Urothelium cell line (cell line): ENCODE results near the gene GRAMD4.
"Not testable (repeated sequence)": the region's sequence is repeated elsewhere in the genome, so short reads cannot be mapped to it uniquely, and the experiment has no call there.

Experiments used
- DNase-seq: peaks from one replicate; pipeline ENCODE4 v3.0.0; 2011; ENCODE audit warnings: low spot score, mixed read lengths
- FAIRE-seq: peaks from 2 replicates; lab custom pipeline; 2011; peaks lifted over from hg19 to GRCh38; lab: Jason Lieb, UNC

The GRAMD4 gene

DNA sequence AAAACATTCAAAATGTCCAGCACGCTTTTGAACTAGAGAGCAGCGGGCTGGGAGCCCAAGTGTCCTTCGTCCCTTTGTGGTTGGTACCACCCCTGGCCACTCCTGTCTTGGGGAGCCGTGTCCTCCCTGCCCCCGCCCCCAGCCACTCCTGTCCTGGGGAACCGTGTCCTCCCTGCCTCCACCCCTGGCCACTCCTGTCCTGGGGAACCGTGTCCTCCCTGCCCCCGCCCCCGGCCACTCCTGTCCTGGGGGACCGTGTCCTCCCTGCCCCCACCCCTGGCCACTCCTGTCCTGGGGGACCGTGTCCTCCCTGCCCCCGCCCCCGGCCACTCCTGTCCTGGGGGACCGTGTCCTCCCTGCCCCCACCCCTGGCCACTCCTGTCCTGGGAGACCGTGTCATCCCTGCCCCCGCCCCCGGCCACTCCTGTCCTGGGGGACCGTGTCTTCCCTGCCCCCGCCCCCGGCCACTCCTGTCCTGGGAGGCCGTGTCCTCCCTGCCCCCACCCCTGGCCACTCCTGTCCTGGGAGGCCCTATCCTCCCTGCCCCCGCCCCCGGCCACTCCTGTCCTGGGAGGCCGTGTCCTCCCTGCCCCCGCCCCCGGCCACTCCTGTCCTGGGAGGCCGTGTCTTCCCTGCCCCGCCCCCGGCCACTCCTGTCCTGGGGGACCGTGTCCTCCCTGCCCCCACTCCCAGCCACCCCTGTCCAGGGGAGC lies 14.9 kb downstream of the GRAMD4 start:
- peak; percentile 83 for FAIRE-seq
- DNase-seq = not testable (repeated sequence)

DNA sequence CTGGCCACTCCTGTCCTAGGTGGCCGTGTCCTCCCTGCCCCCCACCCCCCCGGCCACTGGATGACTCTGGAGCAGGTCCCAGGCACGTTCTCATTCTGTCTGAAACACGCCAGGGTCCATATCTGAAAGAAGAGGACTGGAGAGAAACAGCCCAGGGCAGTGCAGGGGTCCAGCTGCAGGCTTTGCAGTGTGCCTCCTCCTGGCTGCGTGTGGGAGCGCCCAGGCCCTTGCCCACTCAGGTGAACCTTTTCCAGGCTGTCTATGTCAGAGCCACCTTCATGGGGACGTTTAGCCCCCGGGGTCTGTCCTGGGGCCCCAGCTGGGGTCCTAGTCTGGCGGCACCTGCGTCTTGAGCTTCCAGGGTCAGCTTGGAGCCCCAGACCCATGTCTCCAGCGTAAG lies 15.6 kb downstream of the GRAMD4 start:
- FAIRE-seq = no peak
- no peak for DNase-seq

DNA sequence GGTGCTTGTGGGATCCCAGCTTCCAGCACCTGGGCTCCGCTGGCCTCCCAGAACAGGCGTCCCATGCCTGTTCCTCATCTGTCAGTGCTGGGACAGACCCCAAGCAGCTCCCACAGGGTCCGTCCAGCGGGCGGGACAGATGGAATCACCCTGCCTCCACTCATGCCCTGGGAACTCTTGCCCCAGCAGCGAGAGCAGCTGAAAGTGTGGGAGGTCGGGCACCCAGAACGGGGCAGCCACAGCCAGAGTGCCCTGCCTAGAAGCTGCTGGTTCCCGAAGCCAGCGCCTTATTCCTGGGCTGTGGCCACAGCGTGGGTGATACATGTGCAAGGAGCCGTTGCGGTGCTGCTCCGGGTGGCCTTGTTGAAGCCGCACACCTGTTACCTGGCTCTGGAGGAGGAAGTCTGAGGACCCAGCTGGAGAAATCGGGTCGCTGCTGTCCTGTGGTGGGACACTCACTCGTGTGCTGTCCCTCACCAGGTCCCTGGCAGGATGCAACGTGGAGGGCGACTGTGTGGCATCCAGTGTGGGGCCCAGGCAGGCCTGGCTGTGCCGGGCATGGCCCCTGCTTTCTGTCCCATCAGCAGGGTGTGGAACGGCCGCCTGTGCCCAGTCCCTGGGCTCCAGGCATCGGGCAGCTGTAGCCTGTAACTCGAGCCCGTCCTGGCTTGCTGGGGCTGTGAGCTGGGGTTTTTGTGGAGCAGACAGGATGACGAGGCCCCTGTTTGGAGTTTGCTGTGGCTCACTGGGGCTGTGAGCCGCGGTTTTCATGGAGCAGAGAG lies 16.2 kb downstream of the GRAMD4 start:
- no peak for FAIRE-seq
- DNase-seq = no peak

DNA sequence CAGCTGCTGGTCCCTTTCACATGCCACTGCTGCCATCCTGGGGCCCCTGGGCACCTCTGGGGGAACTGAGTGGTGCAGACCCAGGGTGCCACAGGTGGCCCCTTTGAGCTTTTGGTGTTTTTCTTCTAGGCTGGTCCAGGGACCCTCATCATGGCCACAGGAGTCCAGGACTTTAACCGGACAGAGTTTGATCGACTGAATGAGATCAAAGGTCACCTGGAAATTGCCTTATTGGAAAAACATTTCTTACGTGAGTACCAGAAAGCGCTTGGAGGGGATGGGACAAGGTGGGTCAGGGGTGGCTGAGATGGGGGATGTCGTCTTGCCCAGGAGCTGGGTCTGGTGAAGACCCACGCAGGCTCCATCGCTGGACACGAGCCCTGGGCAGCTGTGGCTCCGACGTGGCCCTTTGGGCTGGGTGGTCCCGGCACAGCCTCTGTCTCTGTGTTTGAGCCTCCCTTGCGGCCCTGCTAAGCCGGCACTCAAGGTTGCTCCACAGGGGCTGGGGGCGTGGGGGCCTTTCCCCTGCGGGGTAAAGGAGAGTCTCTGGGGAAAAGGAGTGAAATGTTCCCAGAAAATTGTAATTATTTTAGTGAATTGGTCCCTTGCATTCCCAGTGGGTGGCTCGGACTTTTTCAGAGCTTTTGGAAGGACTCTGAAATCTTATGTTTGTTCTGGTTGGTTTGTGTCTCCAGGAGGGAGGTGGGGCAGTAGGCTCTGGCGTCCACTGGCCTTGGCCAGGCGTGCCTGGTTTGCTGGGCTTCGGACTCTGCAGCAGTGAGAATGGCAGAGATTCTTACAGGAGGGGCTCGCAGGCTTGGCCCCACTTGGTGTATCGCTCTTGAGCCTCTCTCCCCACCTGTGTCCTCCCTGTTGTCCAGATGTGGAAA lies 17.8 kb downstream of the GRAMD4 start:
- FAIRE-seq = no peak
- DNase-seq = no peak

DNA sequence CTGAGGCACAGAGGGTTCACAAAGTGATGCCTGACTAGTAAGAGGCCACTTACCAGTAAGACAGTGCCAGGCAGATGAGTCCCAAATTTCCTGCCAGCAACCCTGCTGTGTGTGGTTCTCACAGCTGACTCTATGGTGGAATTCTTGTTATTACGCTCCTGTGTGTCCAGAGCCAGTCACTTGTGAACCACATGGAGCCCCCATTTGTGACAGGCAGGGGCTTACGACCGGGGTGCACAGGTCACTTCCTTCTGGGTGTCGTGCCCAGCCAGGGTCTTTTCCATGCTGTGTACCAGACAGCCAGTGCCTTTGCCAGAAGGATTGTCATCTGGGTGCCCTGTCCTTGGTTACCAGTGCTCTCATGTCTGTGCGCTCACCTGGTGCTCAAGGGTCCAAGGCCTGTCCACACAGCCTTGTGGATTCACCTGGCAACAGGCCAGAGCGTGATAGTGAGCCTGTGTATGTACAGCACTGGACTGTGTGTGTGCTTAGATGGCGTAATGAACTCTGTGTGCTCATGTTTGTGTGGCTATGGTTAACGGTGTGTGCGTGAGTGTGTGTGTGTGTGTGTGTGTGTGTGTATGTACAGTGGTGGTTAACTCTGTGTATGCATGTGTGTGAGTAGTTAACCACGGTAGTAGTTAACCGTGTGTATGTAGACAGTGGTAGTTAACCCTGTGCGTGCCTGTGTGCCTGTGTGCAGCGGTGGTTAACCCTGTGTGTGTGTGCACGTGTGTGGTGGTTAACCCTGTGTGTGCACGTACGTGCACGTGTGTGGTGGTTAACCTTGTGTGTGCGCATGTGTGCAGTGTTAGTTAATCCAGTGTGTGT lies 18.6 kb downstream of the GRAMD4 start:
- DNase-seq (no peak), FAIRE-seq (peak; percentile 95)

DNA sequence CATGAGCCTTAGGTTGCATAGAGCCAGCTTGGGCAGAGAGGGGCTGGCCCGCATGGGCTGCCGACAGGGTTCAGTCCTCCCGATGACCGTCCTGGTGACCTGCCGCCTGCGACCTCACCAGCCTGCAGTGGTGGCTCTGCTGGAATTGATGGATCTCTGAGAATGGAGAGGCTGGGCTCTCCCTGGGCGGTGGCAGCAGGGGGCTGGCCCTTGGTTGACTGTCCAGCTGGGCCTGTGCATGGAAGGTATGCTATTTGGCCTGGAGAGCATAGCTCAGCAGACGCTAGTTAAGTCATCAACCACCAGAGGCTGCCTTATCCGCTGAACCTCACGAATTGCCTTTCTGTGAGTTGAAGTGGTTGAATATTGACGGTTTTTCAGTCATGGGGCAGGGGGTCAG lies 19.7 kb downstream of the GRAMD4 start:
- DNase-seq (no peak), FAIRE-seq (no peak)

DNA sequence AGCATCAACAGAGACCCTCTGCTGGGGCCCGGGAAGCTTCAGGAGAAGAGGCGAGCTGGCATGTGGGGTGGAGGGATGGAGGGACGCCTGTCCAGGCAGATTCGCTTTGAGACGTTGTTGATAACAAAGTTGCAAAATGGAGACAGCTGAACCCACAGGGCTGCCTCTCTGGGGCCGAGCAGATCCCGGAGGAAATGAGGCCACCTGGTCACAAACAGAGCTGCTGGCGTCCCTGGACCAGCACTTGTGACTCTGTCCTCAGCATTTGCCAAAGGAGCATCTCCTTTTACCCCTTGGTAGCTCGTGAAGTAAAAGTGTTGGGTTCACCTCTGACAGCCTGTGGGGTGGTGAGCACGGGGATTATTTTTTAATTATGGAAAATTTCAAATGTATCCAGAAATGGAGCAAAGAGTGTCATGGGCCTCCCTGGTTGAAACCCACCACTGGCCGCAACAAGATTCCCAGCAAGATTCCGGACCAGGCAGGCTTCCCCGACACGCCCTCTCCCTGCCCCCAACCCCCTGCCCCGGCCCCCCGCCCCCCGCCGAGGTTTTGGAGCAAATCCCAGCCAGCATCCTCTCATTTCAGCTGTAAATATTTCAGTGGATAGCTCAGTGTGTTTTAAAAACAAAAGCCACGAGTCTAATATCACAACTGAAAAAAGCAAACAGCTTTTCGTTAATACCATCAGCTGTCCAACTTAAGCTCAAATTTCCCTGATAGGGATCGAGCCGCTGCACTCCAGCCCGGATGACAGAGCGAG lies 20.3 kb downstream of the GRAMD4 start:
- DNase-seq = no peak
- FAIRE-seq = no peak

DNA sequence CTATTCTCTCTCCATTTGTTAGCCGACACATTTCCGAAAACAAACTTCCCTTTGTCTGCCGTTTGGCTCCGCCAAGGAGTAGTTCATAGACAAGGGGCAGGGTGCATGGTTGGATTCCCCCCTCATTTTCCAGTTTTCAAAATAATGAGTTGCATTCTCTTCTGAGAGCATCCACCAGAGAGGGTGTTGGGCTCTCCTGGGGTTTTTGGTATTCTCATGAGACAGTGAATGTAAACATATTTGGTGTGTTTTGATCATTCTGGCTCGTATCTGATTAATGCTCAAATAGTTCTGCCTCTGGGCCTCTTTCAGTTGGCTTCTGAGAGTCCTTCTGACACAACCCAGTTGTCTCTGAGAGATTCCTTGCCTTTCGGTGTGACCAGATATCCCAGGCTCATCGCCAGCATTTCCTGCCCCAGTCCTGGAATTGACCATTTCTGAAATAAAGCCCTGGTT lies 21.7 kb downstream of the GRAMD4 start:
- FAIRE-seq (no peak), DNase-seq (no peak)

DNA sequence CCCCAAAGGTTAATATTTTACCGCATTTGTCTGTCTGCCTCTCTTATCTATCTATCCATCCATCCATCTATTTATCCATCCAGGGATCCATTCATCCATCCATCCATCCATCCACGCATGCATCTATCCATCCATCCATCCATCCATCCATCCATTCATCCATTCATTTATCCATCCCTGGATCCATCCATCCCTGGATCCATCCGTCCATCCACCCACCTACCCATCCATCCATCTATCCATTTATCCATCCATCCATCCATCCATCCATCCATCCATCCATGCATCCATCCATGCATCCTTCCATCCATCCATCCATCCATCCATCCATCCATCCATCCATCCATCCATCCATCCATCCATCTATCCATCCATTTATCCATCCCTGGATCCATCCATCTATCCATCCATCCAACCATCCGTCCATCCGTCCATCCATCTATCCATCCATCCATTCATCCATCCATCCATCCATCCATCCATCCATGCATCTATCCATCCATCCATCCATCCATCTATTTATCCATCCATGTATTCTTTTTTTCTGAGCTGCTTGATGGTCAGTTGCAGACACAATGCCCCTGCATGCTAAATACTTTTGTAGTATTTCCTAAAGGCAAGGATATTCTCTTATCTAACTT lies 22.8 kb downstream of the GRAMD4 start:
- peak; percentile 94 for FAIRE-seq

DNA sequence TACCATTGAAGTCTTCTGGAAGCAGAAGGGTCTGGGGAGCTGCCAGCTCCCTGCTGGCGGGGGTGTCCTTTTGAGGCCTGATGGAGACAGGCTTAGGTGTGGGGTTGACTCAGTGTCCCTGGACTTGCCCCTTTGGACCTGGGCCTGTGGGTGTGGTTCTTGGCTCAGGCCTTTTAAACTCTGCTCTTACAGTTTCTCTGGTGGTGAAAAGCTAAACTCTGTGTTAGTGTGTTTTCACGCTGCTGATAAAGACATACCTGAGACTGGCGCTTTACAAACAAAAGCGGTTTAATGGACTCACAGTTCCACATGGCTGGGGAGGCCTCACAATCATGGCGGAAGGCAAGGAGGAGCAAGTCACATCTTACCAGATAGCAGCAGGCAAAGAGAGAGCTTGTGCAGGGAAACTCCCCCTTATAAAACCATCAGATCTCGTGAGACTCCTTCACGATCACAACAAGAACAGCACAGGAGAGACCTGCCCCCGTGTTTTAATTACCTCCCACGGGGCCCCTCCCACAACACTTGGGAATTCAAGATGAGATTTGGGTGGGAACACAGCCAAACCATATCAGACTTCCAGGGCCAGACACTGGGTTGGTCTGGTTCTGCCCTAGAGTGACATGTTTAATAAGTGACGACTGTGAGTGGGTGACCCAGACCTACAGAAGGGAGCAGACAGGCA lies 26.5 kb downstream of the GRAMD4 start:
- DNase-seq (no peak), FAIRE-seq (no peak)

More for the DNA sequence above, 22.8 kb downstream of the GRAMD4 start:
- not testable (repeated sequence) for DNase-seq

DNA sequence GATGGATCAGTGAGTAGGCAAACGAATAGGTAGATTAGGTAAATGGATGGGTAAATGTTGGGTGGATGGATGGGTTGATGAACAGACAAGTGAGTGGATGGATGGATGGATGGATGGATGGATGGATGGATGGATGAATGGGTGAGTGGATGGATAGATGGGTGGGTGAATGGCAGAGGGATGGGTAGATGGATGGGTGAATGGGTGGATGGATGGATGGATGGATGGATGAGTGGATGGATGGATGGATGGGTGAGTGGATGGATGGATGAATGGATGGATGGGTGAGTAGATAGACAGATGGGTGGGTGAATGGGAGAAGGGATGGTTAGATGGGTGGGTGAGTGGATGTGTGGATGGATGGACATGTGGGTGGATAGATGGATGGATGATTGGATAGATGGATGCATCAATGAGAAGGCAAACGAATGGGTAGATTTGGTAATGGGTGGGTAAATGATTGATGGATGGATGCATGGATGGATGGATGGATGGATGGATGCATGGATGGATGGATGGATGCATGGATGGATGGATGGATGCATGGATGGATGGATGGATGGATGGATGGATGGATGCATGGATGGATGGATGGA lies 28.1 kb downstream of the GRAMD4 start:
- peak; percentile 53 for FAIRE-seq
- not testable (repeated sequence) for DNase-seq

DNA sequence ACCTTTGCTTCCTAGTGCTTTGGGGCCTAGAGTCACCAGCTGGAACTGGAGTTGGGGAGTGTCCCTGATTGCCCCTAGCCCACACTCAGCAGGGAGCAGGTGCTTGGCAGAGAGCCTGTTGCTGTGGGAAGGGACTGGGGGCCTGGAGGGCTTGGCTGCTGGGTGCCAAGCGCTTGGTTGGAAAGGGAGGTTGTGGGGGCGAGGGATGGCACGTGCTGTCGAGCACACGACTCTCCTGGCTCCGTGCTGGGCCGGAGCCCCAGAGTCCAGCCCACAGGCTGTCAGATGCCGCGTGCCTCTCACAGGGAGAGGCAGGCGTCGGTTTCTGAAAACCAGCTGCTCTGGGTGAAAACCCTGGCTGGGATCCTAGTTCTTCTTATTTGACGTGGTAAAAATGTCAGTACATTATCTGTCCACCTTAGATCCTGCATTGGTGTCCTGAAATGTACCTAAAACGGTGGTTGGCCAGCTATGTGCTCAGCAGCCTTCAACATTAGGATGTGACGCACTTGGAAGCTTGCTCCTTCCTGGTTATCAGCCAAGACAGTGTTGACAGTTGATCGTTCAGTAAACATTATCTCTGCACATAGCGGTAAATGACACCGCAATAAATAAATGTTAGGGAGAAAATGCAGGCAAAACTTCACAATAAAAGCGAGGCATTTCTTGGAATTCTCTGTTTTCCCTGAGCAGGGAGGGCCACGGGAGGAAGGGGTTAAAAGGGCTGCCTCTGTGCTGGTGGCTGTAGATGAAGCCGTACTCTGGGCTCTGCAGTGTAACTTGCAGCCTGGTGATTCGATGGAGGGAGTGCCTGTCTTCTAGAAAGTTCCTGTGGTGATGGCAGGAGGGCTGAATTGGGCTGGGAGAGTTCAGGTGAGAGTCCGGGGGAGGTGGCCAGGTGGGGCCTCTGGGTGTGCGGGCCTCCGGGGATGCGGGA lies 29.2 kb downstream of the GRAMD4 start:
- no peak for FAIRE-seq

DNA sequence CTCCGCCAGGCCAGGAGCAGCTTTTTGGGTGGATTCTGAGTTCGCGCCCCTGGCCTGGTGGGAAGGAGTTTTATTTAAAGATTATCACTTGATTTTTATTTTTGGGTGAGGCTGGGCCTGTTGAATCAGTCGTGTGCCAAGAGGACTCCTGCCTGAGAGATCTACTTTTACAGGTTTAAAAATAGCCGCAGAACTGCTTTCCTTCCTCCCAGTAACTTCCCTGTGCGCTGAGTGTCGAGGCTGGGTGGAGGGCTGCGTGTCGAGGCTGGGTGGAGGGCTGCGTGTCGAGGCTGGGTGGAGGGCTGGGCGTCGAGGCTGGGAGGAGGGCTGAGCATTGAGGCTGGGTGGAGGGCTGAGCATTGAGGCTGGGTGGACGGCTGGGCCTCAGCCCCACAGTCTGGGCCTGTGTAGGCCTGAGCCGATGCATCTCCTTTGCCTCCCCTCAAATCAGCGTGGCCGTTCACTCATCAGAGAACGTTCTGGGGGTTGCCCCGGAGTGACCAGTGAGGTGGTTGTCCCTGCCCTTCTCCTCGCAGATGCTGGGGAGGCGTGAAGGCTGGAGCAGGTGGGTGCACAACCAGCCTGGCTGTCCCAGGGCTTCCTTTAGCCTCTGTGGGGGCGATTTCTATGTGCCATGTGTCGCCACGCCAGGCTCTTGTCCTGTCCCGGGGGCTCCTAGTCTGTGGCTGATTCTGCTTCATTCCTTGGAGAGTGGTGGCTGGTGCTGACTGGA lies 30.1 kb downstream of the GRAMD4 start:
- no peak for DNase-seq
- peak; percentile 62 for FAIRE-seq

More for the DNA sequence above, 29.2 kb downstream of the GRAMD4 start:
- DNase-seq = no peak

DNA sequence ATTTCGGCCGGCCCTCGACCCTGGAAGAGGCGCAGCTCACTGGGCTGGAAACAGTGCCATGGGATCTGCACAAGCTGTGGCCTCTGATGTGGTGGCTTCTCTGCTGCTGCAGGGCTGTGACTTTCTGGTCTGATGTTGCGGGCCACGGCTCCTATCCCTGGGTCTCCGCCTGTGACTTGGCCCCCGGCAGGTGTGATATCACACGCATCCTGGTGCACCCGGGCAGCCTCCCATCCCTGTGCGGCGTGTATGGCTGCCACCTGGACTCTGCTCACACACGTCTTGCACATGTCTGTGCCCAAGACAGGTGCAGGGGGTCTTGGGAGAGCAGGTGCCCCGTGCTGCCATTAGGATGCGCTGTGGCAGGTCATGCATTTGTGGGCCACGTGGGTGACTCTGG lies 31.1 kb downstream of the GRAMD4 start:
- no peak for FAIRE-seq
- no peak for DNase-seq

DNA sequence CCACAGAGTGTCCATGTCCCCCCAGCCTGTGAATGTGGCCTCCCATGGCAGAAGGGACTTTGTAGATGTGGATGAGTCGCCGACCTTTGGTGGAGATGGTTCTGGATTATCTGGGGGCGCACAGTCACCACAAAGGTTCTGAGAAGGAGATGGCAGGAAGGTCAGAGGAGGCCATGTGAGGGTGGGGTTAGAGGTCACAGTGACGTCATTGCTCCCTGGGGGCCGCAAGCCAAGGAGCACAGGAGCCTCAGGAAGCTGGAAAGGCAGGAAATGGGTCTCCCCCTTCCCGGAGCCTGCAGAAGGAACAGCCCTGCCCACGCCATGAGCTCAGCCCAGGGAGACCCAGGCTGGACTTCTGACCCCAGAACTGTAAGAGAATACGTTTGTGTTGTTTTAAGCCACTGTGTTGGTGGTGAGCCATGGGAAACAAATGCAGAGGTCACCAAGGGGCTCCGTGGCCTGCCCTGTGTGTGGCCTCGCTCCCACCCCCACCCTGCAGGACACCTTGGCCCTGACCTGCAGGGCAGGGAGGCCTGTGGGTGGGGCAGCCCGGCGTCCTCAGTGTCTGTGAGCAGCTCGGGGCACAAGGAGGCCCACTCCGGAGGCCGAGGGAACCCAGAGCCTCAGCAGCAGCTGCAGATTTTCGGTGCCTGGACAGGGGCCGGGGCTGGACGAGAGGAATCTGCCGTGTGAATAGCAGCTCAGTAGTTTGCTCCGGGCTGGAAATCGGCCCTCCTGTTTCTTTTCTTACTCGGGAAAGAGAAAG lies 32.1 kb downstream of the GRAMD4 start:
- FAIRE-seq (no peak), DNase-seq (no peak)
